ENCODE measurements around the gene MED12L.

The MED12L gene, protein sequence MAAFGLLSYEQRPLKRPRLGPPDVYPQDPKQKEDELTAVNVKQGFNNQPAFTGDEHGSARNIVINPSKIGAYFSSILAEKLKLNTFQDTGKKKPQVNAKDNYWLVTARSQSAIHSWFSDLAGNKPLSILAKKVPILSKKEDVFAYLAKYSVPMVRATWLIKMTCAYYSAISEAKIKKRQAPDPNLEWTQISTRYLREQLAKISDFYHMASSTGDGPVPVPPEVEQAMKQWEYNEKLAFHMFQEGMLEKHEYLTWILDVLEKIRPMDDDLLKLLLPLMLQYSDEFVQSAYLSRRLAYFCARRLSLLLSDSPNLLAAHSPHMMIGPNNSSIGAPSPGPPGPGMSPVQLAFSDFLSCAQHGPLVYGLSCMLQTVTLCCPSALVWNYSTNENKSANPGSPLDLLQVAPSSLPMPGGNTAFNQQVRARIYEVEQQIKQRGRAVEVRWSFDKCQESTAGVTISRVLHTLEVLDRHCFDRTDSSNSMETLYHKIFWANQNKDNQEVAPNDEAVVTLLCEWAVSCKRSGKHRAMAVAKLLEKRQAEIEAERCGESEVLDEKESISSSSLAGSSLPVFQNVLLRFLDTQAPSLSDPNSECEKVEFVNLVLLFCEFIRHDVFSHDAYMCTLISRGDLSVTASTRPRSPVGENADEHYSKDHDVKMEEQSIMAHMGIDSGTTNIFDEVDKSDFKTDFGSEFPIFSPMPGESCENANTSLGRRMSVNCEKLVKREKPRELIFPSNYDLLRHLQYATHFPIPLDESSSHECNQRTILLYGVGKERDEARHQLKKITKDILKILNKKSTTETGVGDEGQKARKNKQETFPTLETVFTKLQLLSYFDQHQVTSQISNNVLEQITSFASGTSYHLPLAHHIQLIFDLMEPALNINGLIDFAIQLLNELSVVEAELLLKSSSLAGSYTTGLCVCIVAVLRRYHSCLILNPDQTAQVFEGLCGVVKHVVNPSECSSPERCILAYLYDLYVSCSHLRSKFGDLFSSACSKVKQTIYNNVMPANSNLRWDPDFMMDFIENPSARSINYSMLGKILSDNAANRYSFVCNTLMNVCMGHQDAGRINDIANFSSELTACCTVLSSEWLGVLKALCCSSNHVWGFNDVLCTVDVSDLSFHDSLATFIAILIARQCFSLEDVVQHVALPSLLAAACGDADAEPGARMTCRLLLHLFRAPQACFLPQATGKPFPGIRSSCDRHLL (N-terminal part only)

GRCh38 chr3:151085227-151085888 is at the start of gene MED12L:
Gene MED12L (plus strand): TSS chr3:151085664. CDS start chr3:151086927, 1,263 bp downstream.
- DNase-seq (ENCODE audit: low read depth) = peak; percentile 78
- TF ChIP-seq, protein P1, sequence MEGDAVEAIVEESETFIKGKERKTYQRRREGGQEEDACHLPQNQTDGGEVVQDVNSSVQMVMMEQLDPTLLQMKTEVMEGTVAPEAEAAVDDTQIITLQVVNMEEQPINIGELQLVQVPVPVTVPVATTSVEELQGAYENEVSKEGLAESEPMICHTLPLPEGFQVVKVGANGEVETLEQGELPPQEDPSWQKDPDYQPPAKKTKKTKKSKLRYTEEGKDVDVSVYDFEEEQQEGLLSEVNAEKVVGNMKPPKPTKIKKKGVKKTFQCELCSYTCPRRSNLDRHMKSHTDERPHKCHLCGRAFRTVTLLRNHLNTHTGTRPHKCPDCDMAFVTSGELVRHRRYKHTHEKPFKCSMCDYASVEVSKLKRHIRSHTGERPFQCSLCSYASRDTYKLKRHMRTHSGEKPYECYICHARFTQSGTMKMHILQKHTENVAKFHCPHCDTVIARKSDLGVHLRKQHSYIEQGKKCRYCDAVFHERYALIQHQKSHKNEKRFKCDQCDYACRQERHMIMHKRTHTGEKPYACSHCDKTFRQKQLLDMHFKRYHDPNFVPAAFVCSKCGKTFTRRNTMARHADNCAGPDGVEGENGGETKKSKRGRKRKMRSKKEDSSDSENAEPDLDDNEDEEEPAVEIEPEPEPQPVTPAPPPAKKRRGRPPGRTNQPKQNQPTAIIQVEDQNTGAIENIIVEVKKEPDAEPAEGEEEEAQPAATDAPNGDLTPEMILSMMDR (conservative IDR thresholded peaks at IDR 0.05; ENCODE audit: low read depth, low read length) = no peak

GRCh38 chr3:151037746-151038477 is 47.6 kb upstream of the MED12L start:
- H3K4me3 ChIP-seq (ENCODE audit: low read depth, low read length) = no peak overlapping the region

More at GRCh38 chr3:151085227-151085888, at the start of gene MED12L:
- H3K4me3 ChIP-seq (ENCODE audit: low read depth, low read length) = peak within 1 kb of the TSS; percentile 65

GRCh38 chr3:151044706-151045105 is 40.8 kb upstream of the MED12L start:
- DNase-seq (ENCODE audit: low read depth) = peak; percentile 22
- H3K4me3 ChIP-seq (ENCODE audit: low read depth, low read length) = no peak overlapping the region
- TF ChIP-seq, protein P1 (conservative IDR thresholded peaks at IDR 0.05; ENCODE audit: low read depth, low read length) = no peak

More at GRCh38 chr3:151037746-151038477, 47.6 kb upstream of the MED12L start:
- TF ChIP-seq, protein P1 (conservative IDR thresholded peaks at IDR 0.05; ENCODE audit: low read depth, low read length) = no peak
- peak; percentile 97 for DNase-seq (ENCODE audit: low read depth)

- TF ChIP-seq, protein P1 (conservative IDR thresholded peaks at IDR 0.05; ENCODE audit: low read depth, low read length) = no peak
- no peak overlapping the region for H3K4me3 ChIP-seq (ENCODE audit: low read depth, low read length)
- peak; percentile 58 for DNase-seq (ENCODE audit: low read depth)
Measured at GRCh38 chr3:151047636-151048035, 37.8 kb upstream of the MED12L start.

- TF ChIP-seq, protein P1 (conservative IDR thresholded peaks at IDR 0.05; ENCODE audit: low read depth, low read length) = no peak
- H3K4me3 ChIP-seq (ENCODE audit: low read depth, low read length) = no peak overlapping the region
- no peak for DNase-seq (ENCODE audit: low read depth)
Measured at GRCh38 chr3:151051533-151051932, 33.9 kb upstream of the MED12L start.

All from choroid plexus epithelial cell (primary cell).